Ovary (tissue), 3 donors: ENCODE data around the gene UGT1A7.

Source experiments
- CTCF ChIP-seq, 3 donors: fragments of 450-650 bp in 2 of 3; fragments of 200-600 bp in 1 of 3; IDR thresholded peaks; one replicate each; pipeline versions ENCODE4 v1.5.1 to v1.8.0; 2016 to 2022; ENCODE audit warnings: antibody characterized with exemption in 3 of 3, mild to moderate bottlenecking in 1 of 3
- EP300 ChIP-seq: sonication (generic); formaldehyde crosslinking; IDR thresholded peaks from one replicate; pipeline ENCODE4 v1.6.1; 2017; ENCODE audit warnings: antibody characterized with exemption
- POLR2A ChIP-seq: fragments of 450-650 bp; IDR thresholded peaks from one replicate; pipeline ENCODE4 v1.6.1; 2017; ENCODE audit warnings: antibody characterized with exemption, mild to moderate bottlenecking, moderate library complexity
- donor health status: DM: no; HTN: no; CAD: no.

DNA sequence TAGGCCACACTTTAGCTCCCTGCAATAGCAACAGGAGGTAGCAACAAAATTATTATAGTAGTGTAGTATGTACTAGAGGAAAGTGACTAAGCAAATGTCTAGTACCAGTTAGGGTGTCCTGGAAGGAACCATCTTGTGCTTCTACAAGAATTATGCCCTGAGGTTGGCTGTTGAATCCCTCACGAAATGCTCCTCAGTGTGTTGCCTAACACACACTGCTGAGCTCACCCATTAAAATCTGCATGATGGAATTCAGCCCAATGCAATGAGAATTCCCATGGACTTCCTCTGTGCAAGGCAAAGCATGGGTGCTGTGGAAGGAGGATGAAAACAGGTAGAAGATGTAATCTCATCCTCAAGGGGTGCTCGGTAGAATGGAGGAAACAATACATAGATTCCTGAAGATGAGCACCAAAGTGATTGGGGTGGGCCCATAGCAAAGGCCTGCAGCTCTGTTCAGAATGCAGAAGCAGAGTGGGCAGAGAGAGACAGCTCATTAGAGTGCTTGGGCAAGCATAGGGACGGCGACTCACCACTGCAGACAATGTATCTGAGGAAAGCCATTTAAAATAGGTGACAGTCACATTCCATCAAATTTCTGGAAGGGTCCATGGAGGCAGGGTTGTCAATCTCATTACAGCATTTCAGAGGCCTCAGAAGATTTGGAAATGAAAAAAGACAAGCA lies 1.2 kb upstream of the UGT1A7 start:
- TF ChIP-seq CTCF (IDR thresholded peaks at IDR 0.05) (no peak), POLR2A (no peak), EP300 (no peak)
